HCT116 (cell line): ENCODE data around the gene GATAD2A. TPM values are rescaled to one million over a fixed set of nuclear protein-coding genes. Genes with fewer than 3 reads are reported as not detected.

Experiments
- ATAC-seq: fragments of 200-7000 bp; cut with Tn5 transposase; 2 replicates; pipeline ENCODE4 v1.9.1; 2020; ENCODE audit warnings: mild to moderate bottlenecking, moderate library complexity
- BruUV-seq: library from RNA; stranded (reverse); fragments of 400-500 nt; replicated peaks from 2 replicates; lab custom pipeline; 2021; lab: Mats Ljungman, UMichigan
- CTCF ChIA-PET: fragments of 300-600 bp; sonication (Branson Sonifier 250); formaldehyde crosslinking; loops from one replicate; lab custom pipeline; 2021; ENCODE audit warnings: antibody characterized with exemption; lab: Charles Lee
- POLR2A ChIA-PET: fragments of 300-600, 350-600 bp; sonication (Branson Sonifier 250); formaldehyde crosslinking; loops from one replicate; lab custom pipeline; 2021; ENCODE audit warnings: antibody characterized with exemption; lab: Charles Lee
- RAD21 ChIA-PET, 2 experiments: fragments of 300-600 bp; sonication (Branson Sonifier 250); formaldehyde crosslinking; loops; one replicate each; lab custom pipeline; 2023; ENCODE audit warnings: low total read pairs in 2 of 2; ENCODE audit not compliant: uncharacterized antibody in 2 of 2, unreplicated experiment in 2 of 2, low non-redundant PET in 1 of 2; lab: Charles Lee
- DNase-seq: peaks from one replicate; pipeline ENCODE4 v3.0.0-alpha.2; 2010; ENCODE audit warnings: low read depth, low spot score
- H2AFZ ChIP-seq: fragments of 200-600 bp; shearing (Covaris generic), sonication (generic); 2 replicates; pipeline ENCODE4 v1.6.1; 2017; ENCODE audit warnings: low read depth, mixed run types, mixed read lengths, antibody characterized with exemption, low read length; ENCODE audit not compliant: poor library complexity, severe bottlenecking
- H3K27ac ChIP-seq: 2 replicates; pipeline ENCODE4 v1.5.1; 2012; ENCODE audit warnings: low read depth, low read length
- H3K27me3 ChIP-seq: fragments of 200-600 bp; sonication (generic); 2 replicates; pipeline ENCODE4 v1.6.1; 2016; ENCODE audit warnings: mixed run types, low read length, mixed read lengths; ENCODE audit not compliant: insufficient read depth
- H3K36me3 ChIP-seq, 2 experiments: fragments of 200-500 bp in 1 of 2; fragments of 200-600 bp in 1 of 2; sonication (Bioruptor generic) in 1 of 2; sonication (generic) in 1 of 2; 2 replicates each; pipeline versions ENCODE4 v1.5.1 to v1.6.1; 2014 to 2016; ENCODE audit warnings: low read length in 2 of 2, inconsistent platforms in 1 of 2, mixed read lengths in 1 of 2, mixed run types in 1 of 2; ENCODE audit not compliant: insufficient read depth in 2 of 2, control insufficient read depth in 1 of 2
- H3K4me1 ChIP-seq, 2 experiments: fragments of 200-600 bp in 1 of 2; sonication (generic) in 1 of 2; 2 replicates each; pipeline versions ENCODE4 v1.5.1 to v1.6.1; 2012 to 2017; ENCODE audit warnings: low read length in 2 of 2, inconsistent platforms in 1 of 2, mild to moderate bottlenecking in 1 of 2, mixed read lengths in 1 of 2, mixed run types in 1 of 2, moderate library complexity in 1 of 2; ENCODE audit not compliant: insufficient read depth in 2 of 2, control insufficient read depth in 1 of 2
- H3K4me2 ChIP-seq: fragments of 200-600 bp; sonication (generic); 2 replicates; pipeline ENCODE4 v1.6.1; 2017; ENCODE audit warnings: mixed run types, low read length, mixed read lengths
- H3K4me3 ChIP-seq, 2 experiments: fragments of 200-600 bp in 1 of 2; sonication (generic) in 1 of 2; replicated peaks in 1 of 2; 2 replicates each; pipeline ENCODE4 v1.5.1; 2011 to 2016; ENCODE audit warnings: low read length in 2 of 2, control low read depth in 1 of 2, low read depth in 1 of 2, mild to moderate bottlenecking in 1 of 2, mixed read lengths in 1 of 2, mixed run types in 1 of 2
- H3K79me2 ChIP-seq: fragments of 200-600 bp; sonication (generic); 2 replicates; pipeline ENCODE4 v1.6.1; 2017; ENCODE audit warnings: mild to moderate bottlenecking, mixed run types, low read length, moderate library complexity, mixed read lengths; ENCODE audit not compliant: insufficient read depth
- H3K9ac ChIP-seq: fragments of 200-600 bp; sonication (generic); 2 replicates; pipeline ENCODE4 v1.6.1; 2016; ENCODE audit warnings: low read length, mixed read lengths
- H3K9me2 ChIP-seq: fragments of 200-600 bp; sonication (generic), shearing (Covaris generic); 2 replicates; pipeline ENCODE4 v1.6.1; 2017; ENCODE audit warnings: mixed run types, mild to moderate bottlenecking, moderate library complexity; ENCODE audit not compliant: insufficient read depth
- H3K9me3 ChIP-seq, 2 experiments: fragments of 200-500 bp in 1 of 2; fragments of 200-600 bp in 1 of 2; sonication (Bioruptor generic) in 1 of 2; sonication (generic) in 1 of 2; 2 replicates each; pipeline ENCODE4 v1.6.1; 2014 to 2017; ENCODE audit warnings: low read length in 2 of 2, mixed read lengths in 2 of 2, inconsistent platforms in 1 of 2, low read depth in 1 of 2, mild to moderate bottlenecking in 1 of 2, mixed run types in 1 of 2, moderate library complexity in 1 of 2; ENCODE audit not compliant: control insufficient read depth in 1 of 2, insufficient read depth in 1 of 2
- H4K20me1 ChIP-seq: fragments of 200-600 bp; sonication (generic), shearing (Covaris generic); 2 replicates; pipeline ENCODE4 v1.6.1; 2017; ENCODE audit warnings: mixed run types, mild to moderate bottlenecking, moderate library complexity; ENCODE audit not compliant: insufficient read depth
- ATF3 ChIP-seq: IDR thresholded peaks from 2 replicates; pipeline ENCODE4 v1.6.1; 2012
- CBX3 ChIP-seq: IDR thresholded peaks from 2 replicates; pipeline ENCODE4 v1.6.1; 2012; ENCODE audit warnings: low read depth
- CEBPB ChIP-seq: IDR thresholded peaks from 2 replicates; pipeline ENCODE4 v1.6.1; 2012; ENCODE audit warnings: low read depth
- EGR1 ChIP-seq: IDR thresholded peaks from 2 replicates; pipeline ENCODE4 v1.6.1; 2012; ENCODE audit warnings: low read depth
- ELF1 ChIP-seq: IDR thresholded peaks from 2 replicates; pipeline ENCODE4 v1.6.1; 2012; ENCODE audit warnings: low read depth, borderline replicate concordance
- EZH2phosphoT487 ChIP-seq: fragments of 200-600 bp; IDR thresholded peaks from 2 replicates; pipeline ENCODE4 v1.6.1; 2018; ENCODE audit warnings: antibody characterized with exemption, borderline replicate concordance
- FOSL1 ChIP-seq: IDR thresholded peaks from 2 replicates; pipeline ENCODE4 v1.6.1; 2012; ENCODE audit warnings: low read depth
- JUND ChIP-seq: IDR thresholded peaks from 2 replicates; pipeline ENCODE4 v1.6.1; 2012
- MAX ChIP-seq: IDR thresholded peaks from 2 replicates; pipeline ENCODE4 v1.6.1; 2012
- POLR2A ChIP-seq: IDR thresholded peaks from 2 replicates; pipeline ENCODE4 v1.7.0; 2011; ENCODE audit warnings: borderline replicate concordance; ENCODE audit not compliant: insufficient read depth, insufficient read length; ENCODE audit errors: extremely low read depth
- POLR2AphosphoS5 ChIP-seq: IDR thresholded peaks from 2 replicates; pipeline ENCODE4 v1.6.1; 2011; ENCODE audit warnings: mild to moderate bottlenecking, low read depth, low read length, moderate library complexity
- RAD21 ChIP-seq: IDR thresholded peaks from 2 replicates; pipeline ENCODE4 v1.6.1; 2012; ENCODE audit warnings: low read depth, mild to moderate bottlenecking
- SP1 ChIP-seq: IDR thresholded peaks from 2 replicates; pipeline ENCODE4 v1.6.1; 2012; ENCODE audit warnings: low read depth
- SRF ChIP-seq: IDR thresholded peaks from 2 replicates; pipeline ENCODE4 v1.6.1; 2012; ENCODE audit warnings: low read depth
- YY1 ChIP-seq: IDR thresholded peaks from 2 replicates; pipeline ENCODE4 v1.6.1; 2011; ENCODE audit warnings: low read length, low read depth, moderate library complexity, mild to moderate bottlenecking; ENCODE audit not compliant: insufficient replicate concordance; ENCODE audit errors: extremely low read depth
- intact Hi-C: fragments of 100-400 bp; cut with micrococcal nuclease; formaldehyde crosslinking; loops from 2 replicates; pipeline ENCODE4 v1.10.0; 2022
- total RNA-seq: library from RNA; stranded (reverse); gene quantifications from one replicate; pipeline ENCODE4 v1.2.1, GENCODE V29; 2021; ENCODE audit not compliant: unreplicated experiment
- TF ChIP-seq, protein P1 (sequence below), 3 experiments: fragments of 200-600 bp in 1 of 3; sonication (generic) in 1 of 3; IDR thresholded peaks in 2 of 3; conservative IDR thresholded peaks in 1 of 3; 2 replicates each; pipeline ENCODE4 v1.5.1; 2012 to 2017; ENCODE audit warnings: low read depth in 2 of 3, low read length in 2 of 3, antibody characterized with exemption in 1 of 3, borderline replicate concordance in 1 of 3, control low read depth in 1 of 3, mild to moderate bottlenecking in 1 of 3, mixed read lengths in 1 of 3, mixed run types in 1 of 3, moderate library complexity in 1 of 3; ENCODE audit not compliant: insufficient read depth in 1 of 3
- TF ChIP-seq, protein P2 (sequence below): IDR thresholded peaks from 2 replicates; pipeline ENCODE4 v1.6.1; 2012; ENCODE audit warnings: low read depth

GATAD2A gene
- total RNA-seq, 1 experiment from 2014 or later: 130 TPM

GRCh38 chr19:19546751-19547162 is 141.3 kb downstream of the GATAD2A start:
- Histone ChIP-seq H3K79me2 (no peaks in the 10 kb centered on the region), H2AFZ (no peak overlapping the region), H3K36me3 (no peaks in the 10 kb centered on the region), H3K9me2 (no peaks in the 10 kb centered on the region), H3K9ac (no peak overlapping the region), H3K4me3 (no peak overlapping the region), H3K27me3 (no peaks in the 10 kb centered on the region), H4K20me1 (no peaks in the 10 kb centered on the region), H3K4me2 (no peak overlapping the region), H3K27ac (no peak overlapping the region), H3K9me3 (no peaks in the 10 kb centered on the region), H3K4me1 (peaks cover under 1 to 2% of the 10 kb centered on the region in 2 experiments; a peak in 2 of 4 replicates)
- no peak for TF ChIP-seq ATF3
- no peak for TF ChIP-seq YY1
- no peak for TF ChIP-seq CBX3
- TF ChIP-seq, protein P1, sequence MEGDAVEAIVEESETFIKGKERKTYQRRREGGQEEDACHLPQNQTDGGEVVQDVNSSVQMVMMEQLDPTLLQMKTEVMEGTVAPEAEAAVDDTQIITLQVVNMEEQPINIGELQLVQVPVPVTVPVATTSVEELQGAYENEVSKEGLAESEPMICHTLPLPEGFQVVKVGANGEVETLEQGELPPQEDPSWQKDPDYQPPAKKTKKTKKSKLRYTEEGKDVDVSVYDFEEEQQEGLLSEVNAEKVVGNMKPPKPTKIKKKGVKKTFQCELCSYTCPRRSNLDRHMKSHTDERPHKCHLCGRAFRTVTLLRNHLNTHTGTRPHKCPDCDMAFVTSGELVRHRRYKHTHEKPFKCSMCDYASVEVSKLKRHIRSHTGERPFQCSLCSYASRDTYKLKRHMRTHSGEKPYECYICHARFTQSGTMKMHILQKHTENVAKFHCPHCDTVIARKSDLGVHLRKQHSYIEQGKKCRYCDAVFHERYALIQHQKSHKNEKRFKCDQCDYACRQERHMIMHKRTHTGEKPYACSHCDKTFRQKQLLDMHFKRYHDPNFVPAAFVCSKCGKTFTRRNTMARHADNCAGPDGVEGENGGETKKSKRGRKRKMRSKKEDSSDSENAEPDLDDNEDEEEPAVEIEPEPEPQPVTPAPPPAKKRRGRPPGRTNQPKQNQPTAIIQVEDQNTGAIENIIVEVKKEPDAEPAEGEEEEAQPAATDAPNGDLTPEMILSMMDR (IDR thresholded peaks at IDR 0.05 in 2 of 3, conservative IDR thresholded peaks at IDR 0.05 in 1 of 3; ENCODE audit: borderline replicate concordance in 1 of 3, insufficient read depth in 1 of 3, low read depth in 2 of 3, low read length in 2 of 3): no peak
- TF ChIP-seq MAX: no peak
- TF ChIP-seq ELF1: no peak
- TF ChIP-seq SRF: no peak
- TF ChIP-seq POLR2A: no peak
- TF ChIP-seq, protein P2, sequence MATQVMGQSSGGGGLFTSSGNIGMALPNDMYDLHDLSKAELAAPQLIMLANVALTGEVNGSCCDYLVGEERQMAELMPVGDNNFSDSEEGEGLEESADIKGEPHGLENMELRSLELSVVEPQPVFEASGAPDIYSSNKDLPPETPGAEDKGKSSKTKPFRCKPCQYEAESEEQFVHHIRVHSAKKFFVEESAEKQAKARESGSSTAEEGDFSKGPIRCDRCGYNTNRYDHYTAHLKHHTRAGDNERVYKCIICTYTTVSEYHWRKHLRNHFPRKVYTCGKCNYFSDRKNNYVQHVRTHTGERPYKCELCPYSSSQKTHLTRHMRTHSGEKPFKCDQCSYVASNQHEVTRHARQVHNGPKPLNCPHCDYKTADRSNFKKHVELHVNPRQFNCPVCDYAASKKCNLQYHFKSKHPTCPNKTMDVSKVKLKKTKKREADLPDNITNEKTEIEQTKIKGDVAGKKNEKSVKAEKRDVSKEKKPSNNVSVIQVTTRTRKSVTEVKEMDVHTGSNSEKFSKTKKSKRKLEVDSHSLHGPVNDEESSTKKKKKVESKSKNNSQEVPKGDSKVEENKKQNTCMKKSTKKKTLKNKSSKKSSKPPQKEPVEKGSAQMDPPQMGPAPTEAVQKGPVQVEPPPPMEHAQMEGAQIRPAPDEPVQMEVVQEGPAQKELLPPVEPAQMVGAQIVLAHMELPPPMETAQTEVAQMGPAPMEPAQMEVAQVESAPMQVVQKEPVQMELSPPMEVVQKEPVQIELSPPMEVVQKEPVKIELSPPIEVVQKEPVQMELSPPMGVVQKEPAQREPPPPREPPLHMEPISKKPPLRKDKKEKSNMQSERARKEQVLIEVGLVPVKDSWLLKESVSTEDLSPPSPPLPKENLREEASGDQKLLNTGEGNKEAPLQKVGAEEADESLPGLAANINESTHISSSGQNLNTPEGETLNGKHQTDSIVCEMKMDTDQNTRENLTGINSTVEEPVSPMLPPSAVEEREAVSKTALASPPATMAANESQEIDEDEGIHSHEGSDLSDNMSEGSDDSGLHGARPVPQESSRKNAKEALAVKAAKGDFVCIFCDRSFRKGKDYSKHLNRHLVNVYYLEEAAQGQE: no peak
- TF ChIP-seq SP1: no peak
- TF ChIP-seq JUND: no peak
- no peak for TF ChIP-seq EGR1
- TF ChIP-seq POLR2AphosphoS5: no peak
- TF ChIP-seq EZH2phosphoT487: no peak
- TF ChIP-seq RAD21: no peak
- TF ChIP-seq CEBPB: no peak
- TF ChIP-seq FOSL1: no peak
- ATAC-seq: no peak
- POLR2A ChIA-PET: no interaction called here
- no peak for DNase-seq
- RAD21 ChIA-PET: no interaction called here
- no TSS peak for BruUV-seq
- CTCF ChIA-PET: no interaction called here
- intact Hi-C loops: loop anchor here (10.0 kb wide), 1 partner anchor 228 kb away; no protein-coding TSS in a partner anchor
